DOHH2 (cell line): ENCODE measurements around the gene SLC39A13.

Experiments
- H3F3A ChIP-seq: fragments of 200-600 bp; sonication (generic), shearing (Covaris generic); 2 replicates; pipeline ENCODE4 v1.6.0; 2016; ENCODE audit warnings: antibody characterized with exemption, mild to moderate bottlenecking; ENCODE audit not compliant: control insufficient read depth, insufficient read depth
- H3K27ac ChIP-seq: fragments of 200-600 bp; sonication (generic); 2 replicates; pipeline ENCODE4 v1.5.1; 2014; ENCODE audit warnings: low read depth, mild to moderate bottlenecking, low read length, moderate library complexity
- H3K27me3 ChIP-seq: fragments of 200-600 bp; sonication (generic); 2 replicates; pipeline ENCODE4 v1.6.1; 2014; ENCODE audit warnings: mild to moderate bottlenecking, low read length, mixed read lengths; ENCODE audit not compliant: control insufficient read depth
- H3K36me3 ChIP-seq: fragments of 200-600 bp; sonication (generic); 2 replicates; pipeline ENCODE4 v1.6.1; 2014; ENCODE audit warnings: mild to moderate bottlenecking, low read length, moderate library complexity, mixed read lengths; ENCODE audit not compliant: control insufficient read depth
- H3K4me1 ChIP-seq: fragments of 200-600 bp; sonication (generic); 2 replicates; pipeline ENCODE4 v1.6.1; 2014; ENCODE audit warnings: mild to moderate bottlenecking, low read length, mixed read lengths; ENCODE audit not compliant: control insufficient read depth
- H3K4me2 ChIP-seq: fragments of 200-600 bp; sonication (generic); 2 replicates; pipeline ENCODE4 v1.6.0; 2014; ENCODE audit warnings: mild to moderate bottlenecking, low read length, moderate library complexity
- H3K4me3 ChIP-seq: fragments of 200-600 bp; sonication (generic); 2 replicates; pipeline ENCODE4 v1.5.1; 2014; ENCODE audit warnings: mild to moderate bottlenecking, low read length, mixed read lengths
- H3K79me2 ChIP-seq: fragments of 200-600 bp; sonication (generic); 2 replicates; pipeline ENCODE4 v1.6.1; 2014; ENCODE audit warnings: mild to moderate bottlenecking, low read length, mixed read lengths; ENCODE audit not compliant: control insufficient read depth
- H3K9me2 ChIP-seq: fragments of 200-600 bp; sonication (generic); replicated peaks from 2 replicates; pipeline ENCODE4 v1.6.1; 2014; ENCODE audit warnings: mild to moderate bottlenecking, low read length, mixed read lengths; ENCODE audit not compliant: control insufficient read depth
- H3K9me3 ChIP-seq: fragments of 200-600 bp; sonication (generic); 2 replicates; pipeline ENCODE4 v1.6.1; 2014; ENCODE audit warnings: antibody characterized with exemption, low read length, mixed read lengths; ENCODE audit not compliant: control insufficient read depth, insufficient read depth
- H4K20me1 ChIP-seq: fragments of 200-600 bp; sonication (generic); 2 replicates; pipeline ENCODE4 v1.6.0; 2014; ENCODE audit warnings: low read depth, mild to moderate bottlenecking, antibody characterized with exemption, low read length, moderate library complexity; ENCODE audit not compliant: control insufficient read depth, insufficient read depth
- CTCF ChIP-seq: fragments of 200-600 bp; sonication (generic); IDR thresholded peaks from one replicate; pipeline ENCODE4 v1.5.1; 2014; ENCODE audit warnings: antibody characterized with exemption, mild to moderate bottlenecking, low read depth, low read length; ENCODE audit not compliant: poor library complexity, severe bottlenecking
- EZH2phosphoT487 ChIP-seq: fragments of 200-600 bp; sonication (generic); IDR thresholded peaks from 2 replicates; pipeline ENCODE4 v1.6.1; 2017; ENCODE audit warnings: borderline replicate concordance, mild to moderate bottlenecking, antibody characterized with exemption, low read length, moderate library complexity, mixed read lengths

Gene SLC39A13

GRCh38 chr11:47415949-47416472 lies 7.6 kb downstream of the SLC39A13 start:
- no peaks in the 10 kb centered on the region for H3K9me3 ChIP-seq
- H3K27ac ChIP-seq = no peak overlapping the region
- H3K36me3 ChIP-seq = peaks cover 41% of the 10 kb centered on the region
- no peaks in the 10 kb centered on the region for H4K20me1 ChIP-seq
- H3K4me1 ChIP-seq = no peaks in the 10 kb centered on the region
- no peaks in the 10 kb centered on the region for H3K79me2 ChIP-seq
- no peak overlapping the region for H3K4me2 ChIP-seq
- 0 out of 2 replicates have a peak, but pooled peaks cover 2% of the 10 kb centered on the region for H3F3A ChIP-seq
- H3K9me2 ChIP-seq = no peaks in the 10 kb centered on the region
- no peak for TF ChIP-seq EZH2phosphoT487
- H3K4me3 ChIP-seq = no peak overlapping the region
- H3K27me3 ChIP-seq = no peaks in the 10 kb centered on the region

DNA sequence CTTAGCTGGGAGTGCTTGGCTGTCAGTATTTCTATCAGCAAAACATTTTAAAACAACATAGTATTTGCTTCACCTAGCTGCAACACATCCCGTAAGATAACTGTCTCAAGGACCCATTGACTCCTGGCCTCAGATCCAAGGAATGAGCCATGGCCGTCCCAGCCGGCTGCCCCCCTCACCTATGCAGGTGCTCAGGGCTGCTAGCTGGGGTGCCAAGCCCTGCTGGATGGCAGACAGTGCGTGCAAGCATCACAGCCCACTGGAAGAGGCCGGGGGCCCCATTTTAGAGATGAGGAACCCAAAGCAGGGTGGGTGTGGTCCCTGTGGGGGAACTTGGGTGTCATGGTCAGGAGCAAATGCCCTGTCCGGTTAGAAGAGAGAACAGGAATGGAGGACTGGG lies 9.3 kb downstream of the SLC39A13 start:
- peaks cover 53% of the 10 kb centered on the region for H3K36me3 ChIP-seq
- no peaks in the 10 kb centered on the region for H3K9me2 ChIP-seq
- H3K27me3 ChIP-seq = no peaks in the 10 kb centered on the region
- no peaks in the 10 kb centered on the region for H3K4me1 ChIP-seq
- TF ChIP-seq CTCF = no peak
- TF ChIP-seq EZH2phosphoT487 = no peak
- no peak overlapping the region for H3K4me2 ChIP-seq
- no peak overlapping the region for H3K27ac ChIP-seq
- no peaks in the 10 kb centered on the region for H4K20me1 ChIP-seq
- H3K9me3 ChIP-seq = no peaks in the 10 kb centered on the region
- H3K79me2 ChIP-seq = no peaks in the 10 kb centered on the region
- H3F3A ChIP-seq = 0 out of 2 replicates have a peak, but pooled peaks cover 2% of the 10 kb centered on the region
- no peak overlapping the region for H3K4me3 ChIP-seq

DNA sequence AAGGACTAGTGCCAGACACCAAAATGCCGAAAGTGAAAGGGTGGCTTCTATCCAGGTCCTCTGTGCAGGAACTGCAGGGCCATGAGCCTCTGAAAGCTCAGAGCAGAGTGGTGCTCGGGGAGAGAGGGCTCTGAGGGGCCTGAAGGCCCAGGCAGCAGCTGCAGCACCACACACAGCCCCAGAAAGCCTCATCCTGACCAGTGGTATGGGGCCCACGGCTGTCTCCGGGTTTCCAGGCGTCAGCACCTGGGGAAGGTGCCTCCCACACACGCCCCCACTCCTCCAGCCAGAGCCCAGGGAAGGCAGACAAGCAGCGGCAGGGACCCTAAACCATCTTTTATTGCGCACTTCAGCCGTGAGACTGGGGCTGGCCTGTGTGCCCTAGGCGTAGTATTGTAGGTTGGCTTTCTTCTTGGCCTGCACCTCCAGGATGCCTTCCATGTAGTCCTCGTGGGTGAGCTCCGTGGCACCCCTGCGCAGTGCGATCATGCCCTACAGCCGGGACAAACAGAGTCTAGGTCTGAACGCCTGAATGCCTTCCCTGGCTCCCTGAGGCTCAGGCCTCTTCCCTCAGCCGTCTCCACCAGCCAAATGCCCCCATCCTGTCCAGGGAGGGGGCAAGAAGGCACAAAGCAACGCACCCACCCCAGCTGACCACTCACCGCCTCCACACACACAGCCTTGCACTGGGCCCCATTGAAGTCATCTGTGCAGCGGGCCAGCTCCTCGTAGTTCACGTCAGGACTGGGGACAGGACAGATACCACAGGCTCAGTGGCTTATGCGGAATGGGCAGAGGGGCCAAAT lies 10.3 kb downstream of the SLC39A13 start:
- Histone ChIP-seq H3K4me1 (no peaks in the 10 kb centered on the region), H3K79me2 (no peaks in the 10 kb centered on the region; the same call in 1 of the 2 replicates), H3K9me2 (no peaks in the 10 kb centered on the region), H3K27ac (no peak overlapping the region), H3K4me2 (no peak overlapping the region), H3K36me3 (peaks cover 62% of the 10 kb centered on the region), H3K4me3 (no peak overlapping the region), H3F3A (0 out of 2 replicates have a peak, but pooled peaks cover 2% of the 10 kb centered on the region), H3K9me3 (no peaks in the 10 kb centered on the region), H4K20me1 (no peaks in the 10 kb centered on the region), H3K27me3 (no peaks in the 10 kb centered on the region)
- TF ChIP-seq EZH2phosphoT487 (no peak), CTCF (no peak)

- no peaks in the 10 kb centered on the region for H3K9me3 ChIP-seq
- peak overlapping the region; percentile 81 for H3K4me2 ChIP-seq
- H3K4me1 ChIP-seq = peaks cover 21% of the 10 kb centered on the region
- H3K79me2 ChIP-seq = peaks cover 25% of the 10 kb centered on the region
- 0 out of 2 replicates have a peak overlapping the region, but pooled peaks have one; percentile 62 for H3K27ac ChIP-seq
- peaks cover 45% of the 10 kb centered on the region for H3K36me3 ChIP-seq
- no peaks in the 10 kb centered on the region for H3K27me3 ChIP-seq
- H4K20me1 ChIP-seq = no peaks in the 10 kb centered on the region
- peak overlapping the region; percentile 85 for H3K4me3 ChIP-seq
- no peaks in the 10 kb centered on the region for H3F3A ChIP-seq
- no peaks in the 10 kb centered on the region for H3K9me2 ChIP-seq
- TF ChIP-seq CTCF (no peak), EZH2phosphoT487 (no peak)
These were observed 17.2 kb downstream of the SLC39A13 start for GRCh38 chr11:47425611-47426010.
